Mucosa of rectum (tissue), 2 donors: ENCODE data around the gene PDZD2.

Source experiments
- H3K27ac ChIP-seq, 2 donors: one replicate each; pipeline ENCODE4 v1.7.0; 2013; ENCODE audit warnings: inconsistent platforms in 2 of 2, low read depth in 2 of 2, low read length in 2 of 2
- H3K27me3 ChIP-seq, 2 donors: one replicate each; pipeline ENCODE4 v1.7.0; 2013; ENCODE audit warnings: low read length in 2 of 2; ENCODE audit not compliant: control insufficient read depth in 2 of 2, insufficient read depth in 2 of 2
- H3K36me3 ChIP-seq, 2 donors: one replicate each; pipeline ENCODE4 v1.7.0; 2013; ENCODE audit warnings: low read length in 2 of 2; ENCODE audit not compliant: control insufficient read depth in 2 of 2, insufficient read depth in 2 of 2
- H3K4me1 ChIP-seq, 2 donors: one replicate each; pipeline ENCODE4 v1.7.0; 2013; ENCODE audit warnings: low read length in 2 of 2, mild to moderate bottlenecking in 1 of 2; ENCODE audit not compliant: control insufficient read depth in 2 of 2, insufficient read depth in 2 of 2
- H3K4me3 ChIP-seq, 2 donors: one replicate each; pipeline ENCODE4 v1.7.0; 2013; ENCODE audit warnings: low read length in 2 of 2
- H3K9ac ChIP-seq, 2 donors: one replicate each; pipeline ENCODE4 v1.7.0; 2013; ENCODE audit warnings: low read length in 2 of 2, low read depth in 1 of 2, mild to moderate bottlenecking in 1 of 2
- H3K9me3 ChIP-seq, 2 donors: one replicate each; pipeline ENCODE4 v1.7.0; 2013; ENCODE audit warnings: low read length in 2 of 2; ENCODE audit not compliant: control insufficient read depth in 2 of 2
- donor health status: healthy.
- donor health status: Normal muscosa, but diverticular disease.

Gene PDZD2

DNA sequence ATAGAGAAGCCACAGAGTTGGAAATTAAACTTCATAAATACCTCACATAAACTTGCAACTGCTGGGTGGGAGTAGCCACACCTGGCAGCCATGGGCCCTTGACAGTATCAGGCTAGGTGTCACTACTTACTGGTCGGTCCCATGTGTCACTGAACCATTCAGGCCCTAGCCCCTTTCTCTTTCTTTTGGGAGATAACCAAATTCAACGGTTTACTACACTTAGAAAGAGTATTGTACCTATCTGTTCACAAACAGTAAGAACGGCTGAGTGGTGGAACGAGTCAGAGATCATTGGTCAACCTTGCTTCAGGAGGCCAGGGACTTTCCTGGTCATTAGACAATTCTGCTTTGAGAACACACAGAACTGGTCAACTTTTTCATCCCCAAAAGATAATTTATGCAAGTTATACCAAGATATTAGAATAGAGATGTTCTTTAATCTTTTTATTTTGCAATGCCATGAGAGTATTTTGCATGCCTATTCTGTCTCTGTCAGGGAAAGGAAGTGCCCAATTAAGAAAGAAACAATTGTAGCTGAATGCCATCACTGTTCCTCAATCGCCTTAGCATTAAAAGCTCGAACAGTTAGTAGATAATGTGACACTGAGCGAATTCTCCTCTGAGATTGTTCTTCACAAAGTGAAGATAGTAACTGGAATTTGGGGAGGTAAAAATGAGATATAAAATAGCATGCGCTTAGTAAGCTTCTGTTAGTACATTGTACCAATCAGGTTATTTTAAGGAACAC, 484.3 kb downstream of the PDZD2 start:
- Histone ChIP-seq H3K36me3 (peaks cover 42 to 43% of the 10 kb centered on the region in 2 donors), H3K27ac (no peak overlapping the region), H3K4me1 (peaks cover 0 to 2% of the 10 kb centered on the region in 2 donors), H3K4me3 (no peak overlapping the region), H3K9ac (no peak overlapping the region), H3K9me3 (no peaks in the 10 kb centered on the region), H3K27me3 (no peaks in the 10 kb centered on the region)

DNA sequence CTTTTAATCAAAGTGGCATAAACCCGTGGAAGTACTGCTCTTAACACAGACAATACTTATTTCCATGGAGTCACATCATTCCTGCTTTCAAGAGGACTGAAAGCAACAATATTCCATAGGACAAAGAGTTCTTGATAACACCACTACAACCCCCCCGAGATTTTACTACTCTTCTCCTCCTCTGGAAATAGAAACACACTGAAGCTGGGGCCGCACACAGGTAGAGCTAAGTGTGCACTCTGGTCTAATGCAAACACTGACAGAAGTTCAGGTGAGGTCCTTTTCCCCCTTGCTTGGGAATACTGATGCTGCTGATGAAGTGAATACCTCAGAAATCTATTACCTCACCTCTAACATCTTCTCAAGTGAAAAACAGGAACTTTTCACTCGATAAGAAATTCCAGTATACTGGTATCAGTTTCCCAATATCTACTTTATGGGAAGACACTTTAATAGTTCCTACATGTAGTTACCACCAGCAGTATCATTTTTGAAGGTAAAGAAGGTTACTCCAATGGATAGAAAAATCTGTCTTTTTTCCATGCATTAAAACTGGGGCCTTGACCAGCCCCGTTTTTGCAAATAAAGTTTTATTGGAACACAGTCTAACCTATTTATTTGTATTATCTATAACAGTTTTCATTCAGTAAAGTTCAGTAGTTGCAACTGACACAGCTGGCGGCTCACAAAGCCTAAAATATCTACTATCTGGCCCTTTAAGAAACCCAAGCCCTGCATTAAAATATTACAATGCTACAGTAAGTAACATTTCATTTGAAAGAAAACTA, 485.2 kb downstream of the PDZD2 start:
- Histone ChIP-seq H3K9ac (no peak overlapping the region), H3K36me3 (peaks cover 42 to 43% of the 10 kb centered on the region in 2 donors), H3K27me3 (no peaks in the 10 kb centered on the region), H3K27ac (no peak overlapping the region), H3K4me3 (no peak overlapping the region), H3K9me3 (no peaks in the 10 kb centered on the region), H3K4me1 (peaks cover 0 to 2% of the 10 kb centered on the region in 2 donors)

DNA sequence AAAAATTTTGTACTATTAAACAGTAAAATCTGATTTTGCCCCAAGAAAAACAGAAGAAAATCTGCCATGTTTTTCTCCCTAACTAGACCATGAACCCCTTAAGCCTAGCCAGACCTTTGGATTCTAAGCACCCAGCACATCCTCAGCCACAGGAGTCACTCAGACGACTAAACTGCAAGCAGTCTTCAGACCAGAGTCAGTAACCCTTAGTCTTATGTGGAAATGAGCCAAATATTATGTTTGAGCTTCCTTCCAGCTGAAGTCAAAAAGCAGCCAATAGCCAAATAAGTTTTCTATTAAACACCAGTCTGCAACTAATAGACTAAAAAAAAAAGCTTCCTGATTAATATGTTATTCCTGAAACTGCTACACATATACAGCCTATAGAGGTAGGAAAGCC, 487.8 kb downstream of the PDZD2 start:
- Histone ChIP-seq H3K27me3 (no peaks in the 10 kb centered on the region), H3K27ac (no peak overlapping the region)

DNA sequence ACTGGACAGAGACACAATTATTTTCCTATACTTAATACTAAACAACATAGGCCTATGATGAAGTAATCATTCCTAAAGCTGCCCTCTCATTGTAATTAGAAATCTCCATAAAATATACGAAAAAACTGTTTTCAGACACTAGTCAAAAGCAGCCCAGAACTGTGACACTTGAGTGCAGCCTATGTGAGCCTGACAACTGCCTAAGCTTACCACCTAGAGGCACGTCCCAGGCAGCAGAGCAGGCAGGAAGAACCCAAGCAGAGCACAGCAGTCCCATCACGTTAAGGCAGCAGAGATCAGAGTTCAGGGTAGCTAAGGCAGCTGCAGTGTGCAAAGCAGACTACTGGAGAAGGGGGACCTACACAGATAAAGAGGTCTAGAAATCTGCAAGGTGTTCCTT, 488.8 kb downstream of the PDZD2 start:
- no peaks in the 10 kb centered on the region for H3K9me3 ChIP-seq
- no peak overlapping the region for H3K4me3 ChIP-seq
- H3K4me1 ChIP-seq: peaks cover 0 to 2% of the 10 kb centered on the region in 2 donors
- no peak overlapping the region for H3K9ac ChIP-seq
- peaks cover 20 to 25% of the 10 kb centered on the region in 2 donors for H3K36me3 ChIP-seq
- H3K27ac ChIP-seq: no peak overlapping the region
- no peaks in the 10 kb centered on the region for H3K27me3 ChIP-seq

More for the DNA sequence above, 487.8 kb downstream of the PDZD2 start:
- H3K4me1 ChIP-seq: peaks cover 0 to 2% of the 10 kb centered on the region in 2 donors
- H3K36me3 ChIP-seq: peaks cover 27 to 29% of the 10 kb centered on the region in 2 donors
- H3K4me3 ChIP-seq: no peak overlapping the region
- no peaks in the 10 kb centered on the region for H3K9me3 ChIP-seq
- H3K9ac ChIP-seq: no peak overlapping the region

DNA sequence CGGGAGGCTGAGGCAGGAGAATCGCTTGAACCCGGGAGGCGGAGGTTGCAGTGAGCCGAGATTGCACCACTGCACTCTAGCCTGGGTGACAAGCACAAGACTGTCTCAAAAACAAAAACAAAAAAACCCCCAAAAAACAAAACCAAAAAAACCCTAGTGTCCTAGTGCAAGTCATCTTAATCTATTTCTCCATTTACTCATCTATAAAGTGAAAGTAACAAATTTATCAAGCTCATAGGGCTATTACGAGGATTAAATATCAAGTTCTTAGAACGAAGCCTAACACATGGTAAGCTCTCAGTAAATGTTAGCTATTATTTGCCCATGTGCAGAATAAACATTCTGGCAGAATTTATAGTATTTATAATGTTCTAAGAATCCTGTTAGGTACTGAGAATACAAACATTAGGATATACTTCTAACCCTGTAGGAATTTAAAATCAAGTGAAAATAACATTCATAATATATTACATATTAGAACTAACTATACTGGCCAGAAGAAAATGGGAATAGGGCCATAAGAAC, 490.2 kb downstream of the PDZD2 start:
- no peak overlapping the region for H3K9ac ChIP-seq
- no peak overlapping the region for H3K27ac ChIP-seq
- no peak overlapping the region for H3K4me3 ChIP-seq
- H3K27me3 ChIP-seq: no peaks in the 10 kb centered on the region
- H3K36me3 ChIP-seq: peaks cover 17 to 25% of the 10 kb centered on the region in 2 donors
- no peaks in the 10 kb centered on the region for H3K9me3 ChIP-seq
- no peaks in the 10 kb centered on the region for H3K4me1 ChIP-seq

DNA sequence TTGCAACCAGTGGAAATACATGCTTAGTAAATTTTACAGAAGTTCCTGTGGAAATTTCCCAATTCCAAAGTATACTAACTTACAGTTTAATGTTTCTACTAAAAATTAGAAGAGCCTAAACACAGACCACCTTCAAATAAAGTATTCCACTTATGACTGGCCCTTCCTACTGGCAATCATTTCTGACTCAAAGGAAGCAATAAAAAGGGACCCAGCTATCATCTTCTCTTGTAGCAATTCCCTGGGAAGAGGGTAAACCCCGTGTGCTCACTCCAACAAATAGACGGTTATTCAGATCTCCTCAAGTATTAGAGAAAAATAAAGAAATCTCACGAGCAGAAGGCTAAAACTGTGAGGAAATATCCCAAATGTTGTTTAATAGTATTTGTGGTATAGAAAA, 491.9 kb downstream of the PDZD2 start:
- Histone ChIP-seq H3K9ac (no peak overlapping the region), H3K36me3 (peaks cover 18 to 34% of the 10 kb centered on the region in 2 donors), H3K9me3 (no peaks in the 10 kb centered on the region), H3K4me1 (no peaks in the 10 kb centered on the region), H3K27me3 (no peaks in the 10 kb centered on the region), H3K27ac (no peak overlapping the region), H3K4me3 (no peak overlapping the region)

DNA sequence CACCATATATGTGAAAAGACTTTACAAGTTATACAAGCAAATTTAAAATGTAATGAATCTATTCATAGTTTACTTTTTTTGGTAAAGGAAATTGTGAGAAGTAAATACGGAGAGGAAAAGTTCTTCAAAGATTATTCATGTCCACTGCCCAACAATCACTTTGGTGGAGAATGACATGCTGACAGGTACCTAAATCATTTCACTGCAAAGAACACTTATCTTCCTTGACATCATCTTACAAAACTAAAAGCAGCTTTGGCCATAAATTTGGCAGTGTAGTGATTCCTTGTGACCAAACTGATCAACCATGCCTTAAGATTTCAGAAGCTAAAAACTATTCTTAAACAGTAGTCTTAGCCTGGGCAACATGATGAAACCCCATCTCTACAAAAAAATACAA, 492.7 kb downstream of the PDZD2 start:
- no peaks in the 10 kb centered on the region for H3K9me3 ChIP-seq
- H3K36me3 ChIP-seq: peaks cover 13 to 28% of the 10 kb centered on the region in 2 donors
- H3K9ac ChIP-seq: no peak overlapping the region
- H3K4me3 ChIP-seq: no peak overlapping the region
- H3K27ac ChIP-seq: no peak overlapping the region
- H3K27me3 ChIP-seq: no peaks in the 10 kb centered on the region
- no peaks in the 10 kb centered on the region for H3K4me1 ChIP-seq

DNA sequence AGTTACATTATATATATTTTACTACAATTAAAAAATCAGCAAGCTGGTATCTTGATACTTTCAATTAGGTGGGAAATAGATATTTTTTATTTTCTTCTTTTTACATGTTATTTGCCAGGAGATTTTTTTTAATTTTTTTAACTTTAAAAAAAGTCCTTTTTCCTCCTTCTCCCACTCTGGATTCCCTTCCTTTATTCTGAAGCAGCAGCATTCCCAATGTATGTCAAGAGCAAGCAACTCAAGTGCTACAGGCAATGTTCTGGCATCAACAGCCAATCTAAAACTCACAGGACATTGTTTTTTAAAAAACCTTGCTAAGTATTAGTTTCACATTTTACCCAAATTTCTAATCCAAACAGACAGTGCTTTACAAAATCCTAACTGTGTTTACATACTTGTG, 493.8 kb downstream of the PDZD2 start:
- Histone ChIP-seq H3K4me1 (no peaks in the 10 kb centered on the region), H3K27ac (no peak overlapping the region), H3K27me3 (no peaks in the 10 kb centered on the region), H3K4me3 (no peak overlapping the region), H3K9ac (no peak overlapping the region), H3K9me3 (no peaks in the 10 kb centered on the region), H3K36me3 (peaks cover 11 to 23% of the 10 kb centered on the region in 2 donors)

DNA sequence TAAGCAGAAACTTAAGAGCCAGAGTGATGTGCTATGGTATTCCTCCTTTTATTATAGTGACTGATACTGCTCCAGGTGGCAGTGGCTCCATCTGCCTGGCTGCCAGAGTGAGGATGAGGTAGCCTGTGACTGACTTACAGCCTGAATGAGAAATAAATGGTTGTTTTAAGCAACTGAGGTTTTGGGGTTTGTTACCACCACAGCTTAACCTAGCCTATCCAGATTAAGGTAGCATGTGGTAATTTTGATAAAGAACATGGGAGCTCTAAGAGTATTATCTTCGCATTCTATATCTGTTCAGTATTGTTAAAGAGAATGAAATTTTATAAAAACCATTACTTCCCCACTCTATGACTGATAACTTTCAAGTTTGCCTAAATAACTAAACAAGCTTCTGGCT, 496.2 kb downstream of the PDZD2 start:
- no peak overlapping the region for H3K9ac ChIP-seq
- H3K27me3 ChIP-seq: no peaks in the 10 kb centered on the region
- no peaks in the 10 kb centered on the region for H3K9me3 ChIP-seq
- no peak overlapping the region for H3K27ac ChIP-seq
- no peak overlapping the region for H3K4me3 ChIP-seq
- no peaks in the 10 kb centered on the region for H3K4me1 ChIP-seq
- peaks cover 9 to 21% of the 10 kb centered on the region in 2 donors for H3K36me3 ChIP-seq

DNA sequence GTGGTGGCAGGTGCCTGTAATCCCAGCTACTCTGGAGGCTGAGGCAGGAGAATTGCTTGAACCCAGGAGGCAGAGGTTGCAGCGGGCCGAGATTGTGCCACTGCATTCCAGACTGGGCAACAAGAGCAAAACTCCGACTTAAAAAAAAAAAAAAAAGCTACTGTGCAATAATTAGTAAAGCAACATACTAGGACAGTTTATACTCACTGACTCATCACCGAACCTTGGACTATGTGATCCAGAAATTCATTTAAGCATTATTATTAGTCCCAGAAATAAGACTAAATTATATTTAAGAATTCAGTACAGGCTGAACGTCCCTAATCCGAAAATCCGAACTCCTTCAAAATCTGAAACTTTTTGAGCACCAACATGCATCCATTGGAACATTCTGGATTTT, 497.4 kb downstream of the PDZD2 start:
- H3K4me1 ChIP-seq: no peaks in the 10 kb centered on the region
- H3K36me3 ChIP-seq: peaks cover 9 to 21% of the 10 kb centered on the region in 2 donors

More for the DNA sequence above, 497.4 kb downstream of the PDZD2 start:
- H3K9me3 ChIP-seq: no peaks in the 10 kb centered on the region
- H3K9ac ChIP-seq: no peak overlapping the region
- H3K4me3 ChIP-seq: no peak overlapping the region
- H3K27me3 ChIP-seq: no peaks in the 10 kb centered on the region
- H3K27ac ChIP-seq: no peak overlapping the region
